ENCODE measurements around the gene NPAS3. TPM values are rescaled to one million over a fixed set of nuclear protein-coding genes. Genes with fewer than 3 reads are reported as not detected.
A peak's percentile ranks its signal among the peaks of the same experiment; 100 is the strongest.

NPAS3 gene
- total RNA-seq, 1 donor from 2014 or later: 2.5 TPM

DNA sequence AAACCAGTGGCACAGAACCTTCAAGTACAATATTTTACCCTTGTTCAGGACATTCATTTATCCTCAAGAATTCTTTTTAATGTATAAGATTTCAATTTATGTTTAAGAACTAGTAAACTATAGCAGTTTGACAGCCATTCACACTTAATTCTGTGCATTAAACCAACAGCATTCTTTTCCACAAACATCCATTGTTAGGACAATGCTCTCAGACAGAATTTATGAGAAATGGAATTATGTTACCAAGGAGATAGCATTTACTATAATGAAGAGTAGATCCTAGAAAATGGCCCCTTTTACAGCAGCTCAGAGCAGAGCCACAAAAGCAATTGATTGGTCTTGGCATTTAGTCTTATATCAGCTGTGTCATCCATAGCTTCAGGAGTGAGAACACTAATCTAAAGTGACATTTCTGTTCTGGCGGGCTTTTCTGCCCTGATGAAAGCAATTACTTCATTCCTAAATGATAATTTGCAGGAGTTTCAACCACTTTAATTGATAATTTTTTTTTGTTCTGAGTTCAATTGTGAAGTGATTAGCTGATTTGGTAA, 268.9 kb downstream of the NPAS3 start:
- H3K9me3 ChIP-seq (replicated peaks): no peaks in the 10 kb centered on the region
- no peak for TF ChIP-seq CTCF (IDR thresholded peaks at IDR 0.05; ENCODE audit: borderline replicate concordance)
- H3K4me3 ChIP-seq: no peak overlapping the region
- H3K36me3 ChIP-seq: no peaks in the 10 kb centered on the region
- no peak for DNase-seq
- H3K27me3 ChIP-seq (ENCODE audit: low read depth): no peaks in the 10 kb centered on the region
- H3K27ac ChIP-seq (replicated peaks): no peak overlapping the region
- no peaks in the 10 kb centered on the region for H3K4me1 ChIP-seq
- intact Hi-C loops (cut with micrococcal nuclease): no loop called here

DNA sequence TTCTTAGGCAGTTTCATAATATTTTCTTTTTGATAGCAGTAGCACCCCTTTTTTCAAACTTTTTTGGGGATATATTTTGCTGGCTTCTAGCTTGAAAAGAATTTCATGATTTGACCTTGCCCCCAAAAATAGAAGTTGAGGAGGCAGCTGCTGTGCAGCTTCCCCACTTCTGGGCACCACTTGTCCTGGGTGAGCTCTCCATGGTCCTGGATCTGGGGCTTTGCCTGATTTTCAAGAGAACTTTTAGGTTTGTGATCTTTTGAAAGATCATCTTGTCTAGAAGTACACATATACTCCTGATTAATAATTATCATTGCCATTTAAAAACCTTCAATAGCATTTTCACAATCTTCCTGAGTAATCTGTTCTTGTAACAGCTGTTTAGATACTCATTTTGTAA, 271.6 kb downstream of the NPAS3 start:
- no peaks in the 10 kb centered on the region for H3K9me3 ChIP-seq (replicated peaks)
- no peak for TF ChIP-seq CTCF (IDR thresholded peaks at IDR 0.05; ENCODE audit: borderline replicate concordance)
- no peaks in the 10 kb centered on the region for H3K36me3 ChIP-seq
- no peak for DNase-seq
- no peak overlapping the region for H3K27ac ChIP-seq (replicated peaks)
- no peaks in the 10 kb centered on the region for H3K4me1 ChIP-seq
- H3K27me3 ChIP-seq (ENCODE audit: low read depth): no peaks in the 10 kb centered on the region
- no peak overlapping the region for H3K4me3 ChIP-seq
- intact Hi-C loops (cut with micrococcal nuclease): no loop called here

DNA sequence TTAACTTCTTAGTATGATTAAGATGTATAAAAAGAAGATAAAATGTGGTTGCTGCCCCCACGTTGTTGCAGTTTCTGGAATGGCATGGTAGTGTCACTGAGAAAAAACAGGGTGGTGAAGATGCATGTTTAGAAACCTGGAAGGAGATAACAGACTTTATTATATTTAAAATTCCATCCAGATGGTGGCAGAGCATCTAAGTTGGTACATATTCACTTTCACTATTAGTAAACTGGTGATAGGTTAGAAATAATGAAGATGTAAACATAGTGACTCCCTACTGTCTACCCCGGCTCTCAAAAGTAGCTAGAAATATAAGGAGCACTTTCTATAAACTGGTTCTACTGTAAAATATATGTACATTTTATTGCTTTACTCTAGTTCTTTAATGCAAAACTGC, 279.3 kb downstream of the NPAS3 start:
- TF ChIP-seq CTCF (IDR thresholded peaks at IDR 0.05; ENCODE audit: borderline replicate concordance): peak; percentile 24
- Histone ChIP-seq H3K27ac (replicated peaks) (no peak overlapping the region), H3K9me3 (replicated peaks) (no peaks in the 10 kb centered on the region), H3K4me1 (no peaks in the 10 kb centered on the region), H3K4me3 (no peak overlapping the region), H3K36me3 (no peaks in the 10 kb centered on the region), H3K27me3 (ENCODE audit: low read depth) (no peaks in the 10 kb centered on the region)
- intact Hi-C loops (cut with micrococcal nuclease): no loop called here
- DNase-seq: no peak

DNA sequence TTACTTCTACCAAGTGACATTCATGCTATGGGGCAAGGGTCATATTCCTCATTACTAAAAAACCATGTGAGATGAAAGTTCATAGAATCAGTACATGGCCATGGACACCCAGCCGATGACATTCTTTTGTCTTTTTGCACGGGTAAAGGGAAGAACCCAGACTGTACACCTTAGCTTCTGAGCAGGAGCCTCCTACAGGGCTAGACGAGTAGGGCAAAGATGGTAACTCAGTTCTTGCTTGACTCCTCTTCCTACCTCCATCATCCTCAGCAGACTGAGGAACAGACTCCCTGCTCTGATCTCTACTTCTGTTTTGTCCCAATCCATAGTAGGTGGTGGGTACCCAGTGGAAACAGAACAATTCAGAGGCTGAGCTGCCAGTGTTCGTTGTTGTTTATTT, 281.3 kb downstream of the NPAS3 start:
- no peak overlapping the region for H3K4me3 ChIP-seq
- no peak for TF ChIP-seq CTCF (IDR thresholded peaks at IDR 0.05; ENCODE audit: borderline replicate concordance)
- no peaks in the 10 kb centered on the region for H3K9me3 ChIP-seq (replicated peaks)
- H3K27me3 ChIP-seq (ENCODE audit: low read depth): no peaks in the 10 kb centered on the region
- no peaks in the 10 kb centered on the region for H3K36me3 ChIP-seq
- intact Hi-C loops (cut with micrococcal nuclease): no loop called here
- no peaks in the 10 kb centered on the region for H3K4me1 ChIP-seq
- DNase-seq: no peak
- no peak overlapping the region for H3K27ac ChIP-seq (replicated peaks)

DNA sequence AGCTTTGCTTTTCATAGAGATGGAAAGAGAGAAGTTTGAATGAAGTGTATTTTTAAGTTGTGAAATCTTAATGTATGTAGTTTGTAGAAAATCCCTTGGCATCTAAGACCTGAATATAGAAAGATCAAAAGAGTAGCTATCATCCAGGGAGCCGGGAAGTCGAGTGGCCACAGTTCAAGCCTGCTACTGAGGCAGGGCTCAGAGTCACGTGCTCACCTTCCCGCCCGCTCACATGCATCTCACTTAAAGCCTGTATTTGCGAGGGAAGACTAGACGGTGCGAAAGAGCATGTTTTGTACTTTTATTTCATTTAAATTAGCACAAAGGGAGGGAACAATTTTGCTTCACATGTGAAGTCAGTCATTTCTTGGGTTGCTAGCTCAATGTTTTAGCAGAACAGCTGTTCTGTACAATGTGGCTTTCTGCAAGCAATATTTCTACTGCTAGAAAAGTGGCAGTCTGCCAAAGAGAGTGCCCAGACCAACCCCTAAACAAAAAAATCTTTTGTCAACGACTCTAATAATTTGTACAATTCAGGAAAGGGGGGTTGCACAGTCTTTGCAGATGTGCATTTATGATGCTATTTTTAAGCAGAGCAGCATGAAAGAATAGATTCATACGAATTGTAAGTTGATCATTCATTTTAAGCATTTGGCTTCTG, 290.7 kb downstream of the NPAS3 start:
- intact Hi-C loops (cut with micrococcal nuclease): no loop called here
- H3K9me3 ChIP-seq (replicated peaks): no peaks in the 10 kb centered on the region
- no peaks in the 10 kb centered on the region for H3K4me1 ChIP-seq
- no peak overlapping the region for H3K27ac ChIP-seq (replicated peaks)
- H3K4me3 ChIP-seq: no peak overlapping the region
- H3K27me3 ChIP-seq (ENCODE audit: low read depth): no peaks in the 10 kb centered on the region
- DNase-seq: no peak
- TF ChIP-seq CTCF (IDR thresholded peaks at IDR 0.05; ENCODE audit: borderline replicate concordance): no peak
- H3K36me3 ChIP-seq: no peaks in the 10 kb centered on the region
